Astrocyte of the cerebellum (primary cell): ENCODE results near the gene RANBP1.

Experiments
- DNase-seq: peaks from one replicate; pipeline ENCODE4 v3.0.0-alpha.2; 2011; ENCODE audit warnings: low read depth
- H3K4me3 ChIP-seq: 2 replicates; pipeline ENCODE4 v1.5.1; 2011; ENCODE audit warnings: mild to moderate bottlenecking, low read depth, low read length, moderate library complexity
- CTCF ChIP-seq: IDR thresholded peaks from 2 replicates; pipeline ENCODE4 v1.5.1; 2012; ENCODE audit warnings: low read length, low read depth, moderate library complexity, mild to moderate bottlenecking; ENCODE audit errors: missing control alignments
- in situ Hi-C: cut with HindIII; loops from 2 replicates; pipeline ENCODE4 v1.10.0; 2017; ENCODE audit warnings: low sequenced_read_pairs

The RANBP1 gene

GRCh38 chr22:20117633-20118299, 1.9 kb downstream of the RANBP1 start:
- DNase-seq: no peak
- H3K4me3 ChIP-seq: peak overlapping the region; percentile 94
- no peak for TF ChIP-seq CTCF
- in situ Hi-C loops: no loop called here

- in situ Hi-C loops: no loop called here
Measured at GRCh38 chr22:20118300-20119020, 2.6 kb downstream of the RANBP1 start.

GRCh38 chr22:20121856-20122415, 6.0 kb downstream of the RANBP1 start:
- no peak for TF ChIP-seq CTCF
- DNase-seq: no peak
- in situ Hi-C loops: no loop called here

More at GRCh38 chr22:20118300-20119020, 2.6 kb downstream of the RANBP1 start:
- peak overlapping the region; percentile 94 for H3K4me3 ChIP-seq
- DNase-seq: no peak
- no peak for TF ChIP-seq CTCF

GRCh38 chr22:20123366-20124082, 7.6 kb downstream of the RANBP1 start:
- H3K4me3 ChIP-seq: no peak overlapping the region
- TF ChIP-seq CTCF: no peak
- DNase-seq: no peak
- in situ Hi-C loops: no loop called here

More at GRCh38 chr22:20121856-20122415, 6.0 kb downstream of the RANBP1 start:
- H3K4me3 ChIP-seq: no peak overlapping the region

- DNase-seq: no peak
- TF ChIP-seq CTCF: no peak
- no peak overlapping the region for H3K4me3 ChIP-seq
- in situ Hi-C loops: no loop called here
Measured at GRCh38 chr22:20124083-20124787, 8.3 kb downstream of the RANBP1 start.
